ENCODE measurements around the gene CCDC85B.

GRCh38 chr11:65920372-65920802, 29.9 kb downstream of the CCDC85B start:
- TF ChIP-seq CTCF (IDR thresholded peaks at IDR 0.05) = no peak
- TF ChIP-seq POLR2A (IDR thresholded peaks at IDR 0.05) = no peak

Measured in body of pancreas (tissue), 4 donors.